HCT116 (cell line): Measurements from ENCODE around the gene MYCL. TPM values are rescaled to one million over a fixed set of nuclear protein-coding genes. Genes with fewer than 3 reads are reported as not detected.
A peak's percentile ranks its signal among the peaks of the same experiment; 100 is the strongest.

Experiments
- ATAC-seq: fragments of 200-7000 bp; cut with Tn5 transposase; 2 replicates; pipeline ENCODE4 v1.9.1; 2020; ENCODE audit warnings: mild to moderate bottlenecking, moderate library complexity
- BruUV-seq: library from RNA; stranded (reverse); fragments of 400-500 nt; replicated peaks from 2 replicates; lab custom pipeline; 2021; lab: Mats Ljungman, UMichigan
- CTCF ChIA-PET: fragments of 300-600 bp; sonication (Branson Sonifier 250); formaldehyde crosslinking; loops from one replicate; lab custom pipeline; 2021; ENCODE audit warnings: antibody characterized with exemption; lab: Charles Lee
- POLR2A ChIA-PET: fragments of 300-600, 350-600 bp; sonication (Branson Sonifier 250); formaldehyde crosslinking; loops from one replicate; lab custom pipeline; 2021; ENCODE audit warnings: antibody characterized with exemption; lab: Charles Lee
- RAD21 ChIA-PET, 2 experiments: fragments of 300-600 bp; sonication (Branson Sonifier 250); formaldehyde crosslinking; loops; one replicate each; lab custom pipeline; 2023; ENCODE audit warnings: low total read pairs in 2 of 2; ENCODE audit not compliant: uncharacterized antibody in 2 of 2, unreplicated experiment in 2 of 2, low non-redundant PET in 1 of 2; lab: Charles Lee
- DNase-seq: peaks from one replicate; pipeline ENCODE4 v3.0.0-alpha.2; 2010; ENCODE audit warnings: low read depth, low spot score
- H2AFZ ChIP-seq: fragments of 200-600 bp; shearing (Covaris generic), sonication (generic); 2 replicates; pipeline ENCODE4 v1.6.1; 2017; ENCODE audit warnings: low read depth, mixed run types, mixed read lengths, antibody characterized with exemption, low read length; ENCODE audit not compliant: poor library complexity, severe bottlenecking
- H3K27ac ChIP-seq: 2 replicates; pipeline ENCODE4 v1.5.1; 2012; ENCODE audit warnings: low read depth, low read length
- H3K27me3 ChIP-seq: fragments of 200-600 bp; sonication (generic); 2 replicates; pipeline ENCODE4 v1.6.1; 2016; ENCODE audit warnings: mixed run types, low read length, mixed read lengths; ENCODE audit not compliant: insufficient read depth
- H3K36me3 ChIP-seq, 2 experiments: fragments of 200-500 bp in 1 of 2; fragments of 200-600 bp in 1 of 2; sonication (Bioruptor generic) in 1 of 2; sonication (generic) in 1 of 2; 2 replicates each; pipeline versions ENCODE4 v1.5.1 to v1.6.1; 2014 to 2016; ENCODE audit warnings: low read length in 2 of 2, inconsistent platforms in 1 of 2, mixed read lengths in 1 of 2, mixed run types in 1 of 2; ENCODE audit not compliant: insufficient read depth in 2 of 2, control insufficient read depth in 1 of 2
- H3K4me1 ChIP-seq, 2 experiments: fragments of 200-600 bp in 1 of 2; sonication (generic) in 1 of 2; 2 replicates each; pipeline versions ENCODE4 v1.5.1 to v1.6.1; 2012 to 2017; ENCODE audit warnings: low read length in 2 of 2, inconsistent platforms in 1 of 2, mild to moderate bottlenecking in 1 of 2, mixed read lengths in 1 of 2, mixed run types in 1 of 2, moderate library complexity in 1 of 2; ENCODE audit not compliant: insufficient read depth in 2 of 2, control insufficient read depth in 1 of 2
- H3K4me2 ChIP-seq: fragments of 200-600 bp; sonication (generic); 2 replicates; pipeline ENCODE4 v1.6.1; 2017; ENCODE audit warnings: mixed run types, low read length, mixed read lengths
- H3K4me3 ChIP-seq, 2 experiments: fragments of 200-600 bp in 1 of 2; sonication (generic) in 1 of 2; replicated peaks in 1 of 2; 2 replicates each; pipeline ENCODE4 v1.5.1; 2011 to 2016; ENCODE audit warnings: low read length in 2 of 2, control low read depth in 1 of 2, low read depth in 1 of 2, mild to moderate bottlenecking in 1 of 2, mixed read lengths in 1 of 2, mixed run types in 1 of 2
- H3K79me2 ChIP-seq: fragments of 200-600 bp; sonication (generic); 2 replicates; pipeline ENCODE4 v1.6.1; 2017; ENCODE audit warnings: mild to moderate bottlenecking, mixed run types, low read length, moderate library complexity, mixed read lengths; ENCODE audit not compliant: insufficient read depth
- H3K9ac ChIP-seq: fragments of 200-600 bp; sonication (generic); 2 replicates; pipeline ENCODE4 v1.6.1; 2016; ENCODE audit warnings: low read length, mixed read lengths
- H3K9me2 ChIP-seq: fragments of 200-600 bp; sonication (generic), shearing (Covaris generic); 2 replicates; pipeline ENCODE4 v1.6.1; 2017; ENCODE audit warnings: mixed run types, mild to moderate bottlenecking, moderate library complexity; ENCODE audit not compliant: insufficient read depth
- H3K9me3 ChIP-seq, 2 experiments: fragments of 200-500 bp in 1 of 2; fragments of 200-600 bp in 1 of 2; sonication (Bioruptor generic) in 1 of 2; sonication (generic) in 1 of 2; 2 replicates each; pipeline ENCODE4 v1.6.1; 2014 to 2017; ENCODE audit warnings: low read length in 2 of 2, mixed read lengths in 2 of 2, inconsistent platforms in 1 of 2, low read depth in 1 of 2, mild to moderate bottlenecking in 1 of 2, mixed run types in 1 of 2, moderate library complexity in 1 of 2; ENCODE audit not compliant: control insufficient read depth in 1 of 2, insufficient read depth in 1 of 2
- H4K20me1 ChIP-seq: fragments of 200-600 bp; sonication (generic), shearing (Covaris generic); 2 replicates; pipeline ENCODE4 v1.6.1; 2017; ENCODE audit warnings: mixed run types, mild to moderate bottlenecking, moderate library complexity; ENCODE audit not compliant: insufficient read depth
- CEBPB ChIP-seq: IDR thresholded peaks from 2 replicates; pipeline ENCODE4 v1.6.1; 2012; ENCODE audit warnings: low read depth
- ELF1 ChIP-seq: IDR thresholded peaks from 2 replicates; pipeline ENCODE4 v1.6.1; 2012; ENCODE audit warnings: low read depth, borderline replicate concordance
- POLR2A ChIP-seq: IDR thresholded peaks from 2 replicates; pipeline ENCODE4 v1.7.0; 2011; ENCODE audit warnings: borderline replicate concordance; ENCODE audit not compliant: insufficient read depth, insufficient read length; ENCODE audit errors: extremely low read depth
- POLR2AphosphoS5 ChIP-seq: IDR thresholded peaks from 2 replicates; pipeline ENCODE4 v1.6.1; 2011; ENCODE audit warnings: mild to moderate bottlenecking, low read depth, low read length, moderate library complexity
- SP1 ChIP-seq: IDR thresholded peaks from 2 replicates; pipeline ENCODE4 v1.6.1; 2012; ENCODE audit warnings: low read depth
- SRF ChIP-seq: IDR thresholded peaks from 2 replicates; pipeline ENCODE4 v1.6.1; 2012; ENCODE audit warnings: low read depth
- intact Hi-C: fragments of 100-400 bp; cut with micrococcal nuclease; formaldehyde crosslinking; loops from 2 replicates; pipeline ENCODE4 v1.10.0; 2022
- total RNA-seq: library from RNA; stranded (reverse); gene quantifications from one replicate; pipeline ENCODE4 v1.2.1, GENCODE V29; 2021; ENCODE audit not compliant: unreplicated experiment
- TF ChIP-seq, protein P1 (sequence below), 3 experiments: fragments of 200-600 bp in 1 of 3; sonication (generic) in 1 of 3; IDR thresholded peaks in 2 of 3; conservative IDR thresholded peaks in 1 of 3; 2 replicates each; pipeline ENCODE4 v1.5.1; 2012 to 2017; ENCODE audit warnings: low read depth in 2 of 3, low read length in 2 of 3, antibody characterized with exemption in 1 of 3, borderline replicate concordance in 1 of 3, control low read depth in 1 of 3, mild to moderate bottlenecking in 1 of 3, mixed read lengths in 1 of 3, mixed run types in 1 of 3, moderate library complexity in 1 of 3; ENCODE audit not compliant: insufficient read depth in 1 of 3
- TF ChIP-seq, protein P2 (sequence below): IDR thresholded peaks from 2 replicates; pipeline ENCODE4 v1.6.1; 2012

Gene MYCL
- total RNA-seq, 1 experiment from 2014 or later = 10.0 TPM

DNA sequence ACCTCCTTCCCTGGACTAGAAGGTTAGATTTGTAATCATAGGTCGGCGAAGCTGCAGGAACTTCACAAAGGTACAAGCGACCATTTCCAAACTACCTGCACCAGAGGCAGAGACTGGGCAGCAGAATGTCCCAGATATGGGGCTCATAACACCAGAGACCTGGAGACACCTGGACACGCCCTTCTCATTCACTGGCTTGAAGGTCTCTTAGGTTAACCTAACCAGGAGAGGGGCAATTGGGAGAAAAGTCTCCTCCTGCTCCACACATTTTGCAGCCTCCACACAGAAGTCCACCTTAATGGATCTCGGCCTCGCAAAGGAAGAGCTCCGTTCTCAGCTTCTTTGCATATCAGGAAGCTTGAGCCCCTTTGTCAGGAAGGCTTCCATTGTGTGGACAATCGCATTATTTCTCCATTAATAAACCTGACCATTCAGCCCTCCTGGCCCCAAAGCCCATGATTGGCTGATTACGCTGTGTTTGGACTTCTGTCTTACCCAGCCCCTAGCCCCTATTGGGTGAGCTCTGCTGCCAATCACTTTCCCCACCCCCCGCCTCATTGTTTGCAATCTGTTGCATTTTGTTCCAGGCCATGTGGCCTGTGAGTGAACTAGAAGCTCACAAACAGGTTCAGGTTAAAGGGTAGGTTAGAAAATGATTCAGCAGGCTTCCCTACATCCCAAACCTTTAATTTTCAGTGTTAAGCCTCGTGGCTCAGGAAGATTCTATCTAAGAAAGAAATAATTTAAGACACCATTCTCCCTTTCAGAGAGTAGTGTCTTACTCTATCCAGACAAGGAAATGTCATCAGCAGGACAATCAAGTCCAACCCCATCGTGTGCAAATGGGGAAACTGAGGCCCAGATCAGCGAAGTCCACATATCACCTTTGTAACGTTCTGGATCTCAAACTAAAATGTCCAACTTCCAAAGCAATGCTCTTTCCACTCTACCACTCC is 2.8 kb downstream of the MYCL start:
- no peaks in the 10 kb centered on the region for H3K36me3 ChIP-seq
- intact Hi-C loops = no loop called here
- H4K20me1 ChIP-seq = no peaks in the 10 kb centered on the region
- no peak overlapping the region for H3K4me3 ChIP-seq
- ChIA-PET CTCF (interaction anchor here (0.5 kb wide), 1 partner anchor 116 kb away, joined by 3 read pairs; no protein-coding TSS in a partner anchor), POLR2A (no interaction called here)
- H3K79me2 ChIP-seq = no peaks in the 10 kb centered on the region
- no peak overlapping the region for H3K27ac ChIP-seq
- no peak overlapping the region for H3K9ac ChIP-seq
- peak; percentile 19; the same call in 1 of the 2 replicates for ATAC-seq
- H3K9me3 ChIP-seq = no peaks in the 10 kb centered on the region
- no peaks in the 10 kb centered on the region for H3K9me2 ChIP-seq
- H3K27me3 ChIP-seq = no peaks in the 10 kb centered on the region
- no peak overlapping the region for H3K4me2 ChIP-seq
- no peak overlapping the region for H2AFZ ChIP-seq
- no TSS peak for BruUV-seq
- peaks cover 18 to 33% of the 10 kb centered on the region in 2 experiments for H3K4me1 ChIP-seq
- TF ChIP-seq POLR2AphosphoS5 = peak; percentile 66
- no peak for TF ChIP-seq SRF
- TF ChIP-seq POLR2A = peak; percentile 50
- no peak for TF ChIP-seq ELF1
- TF ChIP-seq, protein P1, sequence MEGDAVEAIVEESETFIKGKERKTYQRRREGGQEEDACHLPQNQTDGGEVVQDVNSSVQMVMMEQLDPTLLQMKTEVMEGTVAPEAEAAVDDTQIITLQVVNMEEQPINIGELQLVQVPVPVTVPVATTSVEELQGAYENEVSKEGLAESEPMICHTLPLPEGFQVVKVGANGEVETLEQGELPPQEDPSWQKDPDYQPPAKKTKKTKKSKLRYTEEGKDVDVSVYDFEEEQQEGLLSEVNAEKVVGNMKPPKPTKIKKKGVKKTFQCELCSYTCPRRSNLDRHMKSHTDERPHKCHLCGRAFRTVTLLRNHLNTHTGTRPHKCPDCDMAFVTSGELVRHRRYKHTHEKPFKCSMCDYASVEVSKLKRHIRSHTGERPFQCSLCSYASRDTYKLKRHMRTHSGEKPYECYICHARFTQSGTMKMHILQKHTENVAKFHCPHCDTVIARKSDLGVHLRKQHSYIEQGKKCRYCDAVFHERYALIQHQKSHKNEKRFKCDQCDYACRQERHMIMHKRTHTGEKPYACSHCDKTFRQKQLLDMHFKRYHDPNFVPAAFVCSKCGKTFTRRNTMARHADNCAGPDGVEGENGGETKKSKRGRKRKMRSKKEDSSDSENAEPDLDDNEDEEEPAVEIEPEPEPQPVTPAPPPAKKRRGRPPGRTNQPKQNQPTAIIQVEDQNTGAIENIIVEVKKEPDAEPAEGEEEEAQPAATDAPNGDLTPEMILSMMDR (IDR thresholded peaks at IDR 0.05 in 2 of 3, conservative IDR thresholded peaks at IDR 0.05 in 1 of 3; ENCODE audit: borderline replicate concordance in 1 of 3, insufficient read depth in 1 of 3, low read depth in 2 of 3, low read length in 2 of 3) = no peak
- peak; percentile 81 for TF ChIP-seq CEBPB
- TF ChIP-seq SP1 = peak; percentile 80
- TF ChIP-seq, protein P2, sequence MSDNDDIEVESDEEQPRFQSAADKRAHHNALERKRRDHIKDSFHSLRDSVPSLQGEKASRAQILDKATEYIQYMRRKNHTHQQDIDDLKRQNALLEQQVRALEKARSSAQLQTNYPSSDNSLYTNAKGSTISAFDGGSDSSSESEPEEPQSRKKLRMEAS = peak; percentile 96
- TF ChIP-seq, all 23 proteins: peak for 5
- RAD21 ChIA-PET = no interaction called here
- DNase-seq = peak; percentile 75
